IPS-15b (cell line): ENCODE results near the gene ITSN1.
"Not testable (repeated sequence)": the region's sequence is repeated elsewhere in the genome, so short reads cannot be mapped to it uniquely, and the experiment has no call there.

Experiments
- H3K27me3 ChIP-seq: one replicate; pipeline ENCODE4 v1.6.1; 2013; ENCODE audit warnings: low read length; ENCODE audit not compliant: control insufficient read depth, insufficient read depth
- H3K36me3 ChIP-seq: one replicate; pipeline ENCODE4 v1.6.1; 2013; ENCODE audit warnings: low read length; ENCODE audit not compliant: control insufficient read depth, insufficient read depth
- H3K4me1 ChIP-seq: one replicate; pipeline ENCODE4 v1.6.1; 2013; ENCODE audit warnings: mild to moderate bottlenecking, low read length; ENCODE audit not compliant: control insufficient read depth, insufficient read depth
- H3K4me3 ChIP-seq: one replicate; pipeline ENCODE4 v1.5.1; 2013; ENCODE audit warnings: low read depth, low read length
- H3K9ac ChIP-seq: one replicate; pipeline ENCODE4 v1.6.1; 2013; ENCODE audit warnings: low read depth, mild to moderate bottlenecking, low read length
- H3K9me3 ChIP-seq: one replicate; pipeline ENCODE4 v1.6.1; 2013; ENCODE audit warnings: mild to moderate bottlenecking, low read length; ENCODE audit not compliant: control insufficient read depth, insufficient read depth

The ITSN1 gene

GRCh38 chr21:33863191-33863590 is 220.9 kb downstream of the ITSN1 start:
- H3K9ac ChIP-seq, H3K9me3 ChIP-seq, H3K4me1 ChIP-seq, H3K4me3 ChIP-seq, H3K27me3 ChIP-seq, H3K36me3 ChIP-seq: not testable (repeated sequence)

DNA sequence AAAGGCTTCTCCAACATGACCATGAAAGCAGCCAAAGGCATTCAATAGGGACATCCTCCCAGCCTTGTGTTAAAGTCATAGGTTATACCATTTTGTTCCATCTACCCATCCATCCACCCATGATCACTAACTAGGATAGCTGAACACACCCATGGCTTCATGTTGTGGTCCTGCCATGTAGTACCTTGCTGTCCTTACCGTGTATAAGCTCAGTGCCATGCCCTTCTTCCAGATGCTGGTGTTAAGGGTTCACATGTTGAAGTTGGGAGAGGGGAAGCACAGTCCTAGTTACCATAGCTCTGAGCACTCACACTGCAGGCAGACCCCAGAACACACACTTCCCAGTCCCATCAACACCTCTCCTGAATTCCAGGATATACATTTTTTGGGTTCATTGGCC is 221.8 kb downstream of the ITSN1 start:
- no peak overlapping the region for H3K4me3 ChIP-seq
- no peaks in the 10 kb centered on the region for H3K36me3 ChIP-seq
- no peak overlapping the region for H3K9ac ChIP-seq
- no peaks in the 10 kb centered on the region for H3K9me3 ChIP-seq
- H3K27me3 ChIP-seq, result no peaks in the 10 kb centered on the region
- no peaks in the 10 kb centered on the region for H3K4me1 ChIP-seq

- Histone ChIP-seq H3K9ac (no peak overlapping the region), H3K4me1 (no peaks in the 10 kb centered on the region), H3K36me3 (no peaks in the 10 kb centered on the region), H3K9me3 (no peaks in the 10 kb centered on the region), H3K4me3 (no peak overlapping the region), H3K27me3 (no peaks in the 10 kb centered on the region)
Observed at GRCh38 chr21:33865176-33865575, 222.9 kb downstream of the ITSN1 start.

DNA sequence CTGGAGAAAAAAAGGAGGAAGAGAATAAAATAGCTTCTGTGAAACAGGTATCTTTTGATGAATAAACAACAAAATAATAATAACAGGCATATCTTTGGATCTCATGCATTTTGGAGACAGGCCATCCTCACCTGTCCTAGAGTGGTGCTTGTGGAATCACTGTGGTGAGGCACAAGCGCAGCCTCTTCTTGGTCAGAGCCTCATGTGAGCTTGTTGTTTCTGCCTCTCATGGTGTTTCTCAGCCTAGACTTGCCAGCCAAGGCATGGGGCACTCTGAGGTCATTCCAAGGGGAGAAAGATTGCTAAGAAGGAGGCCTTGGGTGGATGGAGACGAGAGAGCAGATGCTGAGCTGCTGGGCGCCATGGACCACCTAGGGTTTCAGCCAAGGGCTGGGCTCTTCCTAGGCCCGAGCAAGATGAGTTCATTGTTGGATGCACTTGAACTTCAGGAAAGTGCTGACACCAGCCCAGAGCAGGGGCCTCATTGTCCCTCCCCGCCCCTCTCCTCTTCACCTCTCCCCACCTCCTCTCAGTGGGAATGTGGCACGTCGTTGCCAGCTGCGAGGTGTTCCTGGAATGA is 223.8 kb downstream of the ITSN1 start:
- H3K4me1 ChIP-seq, result no peaks in the 10 kb centered on the region
- H3K9ac ChIP-seq, result no peak overlapping the region
- H3K4me3 ChIP-seq, result no peak overlapping the region
- H3K27me3 ChIP-seq, result no peaks in the 10 kb centered on the region
- no peaks in the 10 kb centered on the region for H3K9me3 ChIP-seq
- H3K36me3 ChIP-seq, result no peaks in the 10 kb centered on the region

DNA sequence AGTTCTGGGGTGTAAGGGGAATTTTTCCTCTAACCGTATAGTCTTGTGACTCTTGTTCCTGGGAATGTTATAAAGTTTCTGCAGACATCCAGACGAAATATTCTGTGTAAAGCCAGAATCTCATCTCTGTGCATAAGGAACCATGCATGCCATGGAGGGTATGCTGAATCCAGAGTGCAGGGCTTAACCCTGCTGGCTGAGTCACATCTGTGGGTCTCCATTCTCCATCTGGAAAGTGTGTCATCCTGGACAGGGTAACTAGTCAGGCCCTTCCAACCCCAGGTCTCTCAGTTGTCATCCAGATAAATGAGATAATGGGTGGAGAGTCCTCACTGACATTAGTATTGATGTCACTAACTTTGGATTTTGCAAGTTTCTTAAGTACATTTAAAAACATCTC is 224.5 kb downstream of the ITSN1 start:
- Histone ChIP-seq H3K4me3 (no peak overlapping the region), H3K9ac (no peak overlapping the region), H3K9me3 (no peaks in the 10 kb centered on the region), H3K27me3 (no peaks in the 10 kb centered on the region), H3K36me3 (no peaks in the 10 kb centered on the region), H3K4me1 (no peaks in the 10 kb centered on the region)

DNA sequence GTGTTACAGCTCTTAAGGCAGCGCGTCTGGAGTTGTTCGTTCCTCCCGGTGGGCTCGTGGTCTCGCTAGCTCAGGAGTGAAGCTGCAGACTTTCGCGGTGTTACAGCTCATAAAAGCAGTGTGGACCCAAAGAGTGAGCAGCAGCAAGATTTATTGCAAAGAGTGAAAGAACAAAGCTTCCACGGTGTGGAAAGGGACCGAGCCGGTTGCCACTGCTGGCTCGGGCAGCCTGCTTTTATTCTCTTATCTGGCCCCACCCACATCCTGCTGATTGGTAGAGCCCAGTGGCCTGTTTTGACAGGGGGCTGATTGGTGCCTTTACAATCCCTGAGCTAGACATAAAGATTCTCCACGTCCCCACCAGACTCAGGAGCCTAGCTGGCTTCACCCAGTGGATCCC is 225.6 kb downstream of the ITSN1 start:
- H3K4me3 ChIP-seq, H3K27me3 ChIP-seq, H3K36me3 ChIP-seq, H3K4me1 ChIP-seq, H3K9ac ChIP-seq, H3K9me3 ChIP-seq: not testable (repeated sequence)

- H3K27me3 ChIP-seq, result no peaks in the 10 kb centered on the region
- no peak overlapping the region for H3K4me3 ChIP-seq
- no peak overlapping the region for H3K9ac ChIP-seq
- no peaks in the 10 kb centered on the region for H3K36me3 ChIP-seq
- H3K4me1 ChIP-seq, result no peaks in the 10 kb centered on the region
- no peaks in the 10 kb centered on the region for H3K9me3 ChIP-seq
Observed at GRCh38 chr21:33869873-33870272, 227.6 kb downstream of the ITSN1 start.

GRCh38 chr21:33870768-33871167 is 228.5 kb downstream of the ITSN1 start:
- H3K4me1 ChIP-seq, result no peaks in the 10 kb centered on the region
- no peaks in the 10 kb centered on the region for H3K36me3 ChIP-seq
- no peaks in the 10 kb centered on the region for H3K27me3 ChIP-seq
- no peaks in the 10 kb centered on the region for H3K9me3 ChIP-seq
- H3K9ac ChIP-seq, result no peak overlapping the region
- no peak overlapping the region for H3K4me3 ChIP-seq

GRCh38 chr21:33871171-33871570 is 228.9 kb downstream of the ITSN1 start:
- H3K36me3 ChIP-seq, result no peaks in the 10 kb centered on the region
- no peak overlapping the region for H3K4me3 ChIP-seq
- no peaks in the 10 kb centered on the region for H3K4me1 ChIP-seq

GRCh38 chr21:33872881-33873515 is 230.7 kb downstream of the ITSN1 start:
- H3K27me3 ChIP-seq, result no peaks in the 10 kb centered on the region
- H3K4me1 ChIP-seq, result no peaks in the 10 kb centered on the region
- no peaks in the 10 kb centered on the region for H3K9me3 ChIP-seq
- no peak overlapping the region for H3K9ac ChIP-seq
- no peaks in the 10 kb centered on the region for H3K36me3 ChIP-seq
- no peak overlapping the region for H3K4me3 ChIP-seq

More at GRCh38 chr21:33871171-33871570, 228.9 kb downstream of the ITSN1 start:
- Histone ChIP-seq H3K27me3 (no peaks in the 10 kb centered on the region), H3K9ac (no peak overlapping the region), H3K9me3 (no peaks in the 10 kb centered on the region)

GRCh38 chr21:33874161-33874560 is 231.9 kb downstream of the ITSN1 start:
- H3K4me3 ChIP-seq, result no peak overlapping the region
- H3K36me3 ChIP-seq, result no peaks in the 10 kb centered on the region
- H3K4me1 ChIP-seq, result no peaks in the 10 kb centered on the region
- H3K27me3 ChIP-seq, result no peaks in the 10 kb centered on the region
- no peak overlapping the region for H3K9ac ChIP-seq
- no peaks in the 10 kb centered on the region for H3K9me3 ChIP-seq

- H3K9me3 ChIP-seq, result no peaks in the 10 kb centered on the region
Observed at GRCh38 chr21:33875026-33875695, 232.9 kb downstream of the ITSN1 start.

More at GRCh38 chr21:33875026-33875695, 232.9 kb downstream of the ITSN1 start:
- no peaks in the 10 kb centered on the region for H3K36me3 ChIP-seq
- H3K9ac ChIP-seq, result no peak overlapping the region
- no peaks in the 10 kb centered on the region for H3K4me1 ChIP-seq
- no peaks in the 10 kb centered on the region for H3K27me3 ChIP-seq
- no peak overlapping the region for H3K4me3 ChIP-seq
